Measurements from ENCODE around the gene RAET1E.
"Not testable (repeated sequence)": the region's sequence is repeated elsewhere in the genome, so short reads cannot be mapped to it uniquely, and the experiment has no call there.

Gene RAET1E

DNA sequence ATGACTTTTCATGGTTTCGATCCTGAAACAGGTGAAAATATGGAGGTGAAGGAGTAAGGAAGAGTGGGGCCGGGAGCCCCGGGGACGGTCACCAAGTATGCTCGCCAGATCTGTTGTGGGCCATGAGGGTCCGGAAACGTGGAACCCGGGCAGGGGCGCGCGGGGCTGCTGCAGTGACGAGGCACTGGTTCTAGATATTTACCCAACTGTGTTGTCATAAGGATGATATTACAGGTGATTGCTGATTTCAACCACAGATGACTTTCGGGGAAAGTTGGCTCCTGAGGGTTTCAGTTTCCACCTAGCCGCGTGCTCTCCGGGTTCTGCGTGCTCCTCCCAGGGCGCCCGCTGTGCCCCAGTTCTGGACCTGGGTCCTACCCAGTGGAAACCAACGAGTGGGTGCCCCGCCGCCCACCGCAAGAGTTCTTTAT lies 12.8 kb upstream of the RAET1E start:
- DNase-seq (ENCODE audit: low read depth in 2 of 2, low spot score in 1 of 2): no peak

- DNase-seq (ENCODE audit: low read depth in 2 of 2, low spot score in 1 of 2): no peak
Measured at GRCh38 chr6:149909701-149910470, 12.0 kb upstream of the RAET1E start.

DNA sequence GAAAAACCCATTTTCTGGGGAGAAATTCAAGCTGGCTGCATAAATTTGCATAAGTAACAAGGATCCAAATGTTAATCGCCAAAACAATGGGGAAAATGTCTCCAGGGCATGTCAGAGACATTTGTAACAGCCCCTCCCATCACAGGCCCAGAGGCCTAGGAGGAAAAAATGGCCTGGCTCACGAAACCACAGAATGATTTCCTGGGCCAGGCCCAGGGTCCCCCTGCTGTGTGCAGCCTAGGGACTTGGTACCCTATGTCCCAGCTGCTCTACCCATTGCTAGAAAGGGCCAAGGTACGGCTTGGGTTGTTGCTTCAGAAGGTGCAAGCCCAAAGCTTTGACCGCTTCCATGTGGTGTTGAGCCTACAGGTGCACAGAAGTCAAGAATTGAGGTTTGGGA lies 10.6 kb upstream of the RAET1E start:
- not testable (repeated sequence) for DNase-seq (ENCODE audit: low read depth in 2 of 2, low spot score in 1 of 2)

DNA sequence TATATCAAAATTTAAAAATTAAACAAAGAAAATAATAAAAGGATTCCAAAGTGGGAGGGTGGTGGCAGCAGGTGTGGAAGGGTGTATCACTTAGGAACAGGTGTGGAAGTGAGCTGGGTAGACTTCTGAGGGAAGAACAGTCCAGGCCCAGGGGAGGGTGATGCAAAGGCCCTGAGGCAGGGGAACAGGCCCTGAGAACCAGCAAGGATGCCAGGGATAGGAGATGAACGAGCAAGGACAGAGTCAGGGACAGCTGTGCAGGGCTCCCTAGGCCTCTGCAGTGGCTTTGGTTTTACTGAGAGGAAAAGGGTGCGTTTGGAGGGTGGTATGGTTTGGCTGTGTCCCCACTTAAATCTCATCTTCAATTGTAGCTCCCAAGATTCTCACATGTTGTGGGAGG lies 9.4 kb upstream of the RAET1E start:
- DNase-seq (ENCODE audit: low read depth in 2 of 2, low spot score in 1 of 2): no peak

DNA sequence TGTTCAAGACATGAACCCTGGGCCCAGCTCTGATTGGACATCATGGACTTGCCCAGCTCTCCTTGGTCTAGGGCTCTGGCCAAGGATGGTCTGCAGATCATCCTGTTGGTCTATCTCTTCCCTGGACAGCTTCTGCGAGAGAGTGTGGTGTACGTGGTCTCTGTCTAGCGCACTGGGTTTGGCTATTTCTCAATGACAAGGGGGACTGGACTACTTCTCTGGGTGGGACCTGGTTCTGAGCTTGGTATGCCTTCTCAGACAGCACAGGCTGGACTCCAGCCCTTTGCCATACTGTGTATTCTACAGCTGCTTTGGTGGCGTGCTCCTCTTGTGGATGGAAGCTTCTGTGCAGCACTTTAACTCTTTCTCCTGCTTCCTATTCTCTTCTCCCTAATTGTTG lies 8.5 kb upstream of the RAET1E start:
- no peak for DNase-seq (ENCODE audit: low read depth in 2 of 2, low spot score in 1 of 2)

GRCh38 chr6:149905911-149906371 lies 8.0 kb upstream of the RAET1E start:
- DNase-seq (ENCODE audit: low read depth in 2 of 2, low spot score in 1 of 2): no peak

- DNase-seq (ENCODE audit: low read depth in 2 of 2, low spot score in 1 of 2): no peak
Measured at GRCh38 chr6:149905371-149905910, 7.5 kb upstream of the RAET1E start.

GRCh38 chr6:149904661-149905370 lies 6.9 kb upstream of the RAET1E start:
- DNase-seq (ENCODE audit: low read depth in 2 of 2, low spot score in 1 of 2): no peak

- no peak for DNase-seq (ENCODE audit: low read depth in 2 of 2, low spot score in 1 of 2)
Measured at GRCh38 chr6:149903938-149904611, 6.2 kb upstream of the RAET1E start.

GRCh38 chr6:149901444-149902140 lies 3.7 kb upstream of the RAET1E start:
- no peak for DNase-seq (ENCODE audit: low read depth in 2 of 2, low spot score in 1 of 2)

- no peak for DNase-seq (ENCODE audit: low read depth in 2 of 2, low spot score in 1 of 2)
Measured at GRCh38 chr6:149900620-149901443, 2.9 kb upstream of the RAET1E start.

DNA sequence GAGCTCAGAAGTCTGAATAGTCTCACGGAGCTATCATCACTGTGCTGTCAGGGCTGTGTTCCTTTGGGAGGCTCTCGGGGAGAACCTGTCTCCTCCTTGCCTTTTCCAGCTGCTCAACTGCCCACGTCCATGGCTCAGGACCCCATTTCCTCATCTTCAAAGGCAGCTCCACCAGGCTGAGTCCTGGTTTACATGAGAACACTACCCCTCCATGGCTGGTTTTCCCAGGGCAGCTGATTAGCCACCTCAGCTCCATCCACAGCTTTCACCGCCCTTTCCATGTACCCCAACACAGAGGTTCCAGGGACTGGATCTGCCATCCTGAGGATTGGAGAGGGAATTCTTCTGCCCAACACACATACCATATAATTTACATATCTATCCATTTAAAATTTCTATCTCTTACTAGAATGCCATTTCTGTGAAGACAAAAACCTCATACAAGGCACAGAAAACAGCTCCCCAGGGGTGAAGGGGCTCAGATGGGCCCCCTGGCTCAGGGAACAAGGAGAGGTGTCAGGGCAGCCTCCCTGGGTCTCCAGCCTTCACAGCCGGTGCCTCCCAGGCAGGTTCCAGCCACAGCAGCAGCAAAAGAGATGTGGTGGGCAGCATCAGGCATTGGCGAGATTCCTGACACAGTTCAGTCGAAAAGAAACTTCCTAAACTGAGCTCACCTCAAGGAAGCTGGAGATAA lies 2.2 kb upstream of the RAET1E start:
- no peak for DNase-seq (ENCODE audit: low read depth in 2 of 2, low spot score in 1 of 2)

DNA sequence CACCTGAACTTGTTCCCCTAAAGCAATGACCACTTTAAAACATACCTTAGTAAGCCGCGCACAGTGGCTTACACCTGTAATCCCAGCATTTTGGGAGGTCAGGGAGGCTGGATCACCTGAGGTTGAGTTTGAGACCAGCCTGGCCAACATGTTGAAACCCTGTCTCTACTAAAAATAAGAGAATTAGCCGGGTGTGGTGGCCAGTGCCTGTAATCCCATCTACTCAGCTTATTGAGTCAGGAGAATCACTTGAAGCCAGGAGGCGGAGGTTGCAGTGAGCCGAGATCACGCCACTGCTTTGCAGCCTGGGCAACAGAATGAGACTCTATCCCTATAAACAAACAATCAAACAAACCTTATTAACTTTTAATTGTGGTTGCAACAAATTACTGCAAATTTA lies 1.6 kb upstream of the RAET1E start:
- DNase-seq (ENCODE audit: low read depth in 2 of 2, low spot score in 1 of 2): no peak

DNA sequence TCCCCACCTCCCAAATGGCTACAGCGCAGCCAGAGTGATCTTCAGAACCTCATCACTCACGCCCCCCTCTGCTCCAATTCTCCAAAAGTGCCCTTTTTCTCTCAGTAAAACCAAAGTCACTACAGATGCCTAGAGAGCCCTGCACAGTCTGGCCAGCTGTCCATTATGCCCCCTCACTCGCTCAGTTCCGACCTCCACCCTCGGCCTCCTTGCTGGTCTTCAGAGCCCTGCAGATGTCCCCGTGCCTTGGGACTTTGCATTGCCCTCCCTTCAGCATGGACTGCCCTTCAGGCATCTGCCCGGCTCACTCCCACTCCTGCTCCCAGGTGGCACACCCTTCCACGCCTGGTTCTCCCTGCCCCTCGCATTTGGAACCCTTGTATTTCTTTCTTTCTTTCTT lies 1.1 kb upstream of the RAET1E start:
- no peak for DNase-seq (ENCODE audit: low read depth in 2 of 2, low spot score in 1 of 2)

GRCh38 chr6:149897015-149897697 lies 757 bp downstream of the RAET1E start:
- DNase-seq (ENCODE audit: low read depth in 2 of 2, low spot score in 1 of 2): no peak

- no peak for DNase-seq (ENCODE audit: low read depth in 2 of 2, low spot score in 1 of 2)
Measured at GRCh38 chr6:149896491-149896890, 1.4 kb downstream of the RAET1E start.

DNA sequence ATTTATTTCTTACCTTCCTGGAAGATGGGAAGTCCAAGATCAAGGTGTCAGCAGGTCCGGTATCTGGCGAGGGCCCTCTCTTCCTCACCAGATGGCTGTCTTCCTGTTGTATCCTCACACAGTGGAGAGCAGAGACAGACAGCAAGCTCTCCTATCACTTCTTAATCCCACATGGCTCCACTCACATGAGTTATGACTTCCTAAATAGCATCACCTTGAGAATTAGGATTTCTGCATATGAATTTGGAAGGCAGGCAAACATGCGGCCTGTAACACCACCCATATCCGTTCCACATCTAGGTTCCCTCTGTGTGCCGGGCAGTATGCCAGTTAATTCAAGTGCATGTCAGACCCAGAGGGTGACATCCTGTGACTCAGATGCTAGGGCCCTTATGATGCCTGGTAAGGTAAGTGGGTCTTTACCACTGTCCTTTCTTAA lies 2.1 kb downstream of the RAET1E start:
- DNase-seq (ENCODE audit: low read depth in 2 of 2, low spot score in 1 of 2): no peak

DNA sequence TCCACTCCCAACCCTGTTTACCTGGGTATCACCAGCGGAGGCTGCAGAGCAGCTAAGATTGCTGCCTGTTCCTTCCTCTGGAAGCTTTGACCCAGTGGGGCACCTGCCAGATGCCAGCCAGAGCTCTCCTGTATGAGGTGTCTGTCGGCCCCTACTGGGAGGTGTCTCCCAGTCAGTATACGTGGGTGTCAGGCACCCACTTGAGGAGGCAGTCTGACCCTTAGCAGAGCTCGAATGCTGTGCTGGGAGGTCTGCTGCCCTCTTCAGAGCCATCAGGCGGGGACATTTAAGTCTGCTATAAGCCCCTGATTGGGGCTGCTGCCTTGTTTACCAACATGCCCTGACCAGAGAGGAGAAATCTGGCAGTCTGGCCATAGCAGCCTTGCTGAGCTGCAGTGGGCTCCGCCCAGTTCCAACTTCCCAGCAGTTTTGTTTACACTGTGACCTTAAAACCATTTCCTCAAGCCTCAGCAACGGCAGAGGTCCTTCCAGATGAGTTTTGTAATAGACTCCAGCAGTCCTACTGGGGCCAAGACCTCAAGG lies 2.8 kb downstream of the RAET1E start:
- DNase-seq (ENCODE audit: low read depth in 2 of 2, low spot score in 1 of 2): no peak

- not testable (repeated sequence) for DNase-seq (ENCODE audit: low read depth in 2 of 2, low spot score in 1 of 2)
Measured at GRCh38 chr6:149891864-149892263, 6.0 kb downstream of the RAET1E start.

Measured in stimulated activated CD8-positive, alpha-beta memory T cell treated with anti-CD3 and anti-CD28 coated beads, Interleukin-4, amount 100 ng/mL, for 1 hour (primary cell).